HepG2 (cell line): ENCODE results near the gene UBE2J1. TPM values are rescaled to one million over a fixed set of nuclear protein-coding genes. Genes with fewer than 3 reads are reported as not detected.

Source experiments
- ATAC-seq: fragments of 200-7000 bp; cut with Tn5 transposase; 3 replicates; pipeline ENCODE4 v1.9.1; 2020; ENCODE audit warnings: mild to moderate bottlenecking, moderate library complexity
- BruUV-seq: library from RNA; stranded (reverse); fragments of 400-500 nt; replicated peaks from 2 replicates; lab custom pipeline; 2021; lab: Mats Ljungman, UMichigan
- CTCF ChIA-PET: fragments of 300-600 bp; formaldehyde crosslinking; extraction: SDS; loops from one replicate; lab custom pipeline; 2021; ENCODE audit warnings: low total read pairs, inconsistent platforms, low intra/inter-chr PET ratio; lab: Yijun Ruan, JAX
- POLR2A ChIA-PET: fragments of 350-600 bp; sonication (Branson Sonifier 250); formaldehyde crosslinking; loops from one replicate; lab custom pipeline; 2020; ENCODE audit warnings: antibody characterized with exemption, inconsistent platforms; lab: Yijun Ruan, JAX
- DNase-seq: peaks from one replicate; pipeline ENCODE4 v3.0.0-alpha.2; 2015; ENCODE audit warnings: low spot score
- FAIRE-seq: peaks from 3 replicates; lab custom pipeline; 2011; peaks lifted over from hg19 to GRCh38; lab: Jason Lieb, UNC
- H2AFZ ChIP-seq: one replicate; pipeline ENCODE4 v1.6.1; 2011; ENCODE audit warnings: low read length, inconsistent platforms
- H3K27ac ChIP-seq: fragments of 300-600 bp; 3 replicates; pipeline ENCODE4 v1.8.0; 2011; ENCODE audit warnings: mixed run types, mild to moderate bottlenecking, mixed read lengths, low read length, inconsistent platforms; ENCODE audit not compliant: insufficient read depth; ENCODE audit errors: extremely low read length
- H3K27me3 ChIP-seq, 2 experiments: fragments of 200-600 bp in 1 of 2; 2 replicates in 1 of 2; 3 replicates in 1 of 2; pipeline versions ENCODE4 v1.6.0 to v1.8.0; 2011; ENCODE audit warnings: low read length in 2 of 2, mild to moderate bottlenecking in 2 of 2, moderate library complexity in 2 of 2, inconsistent platforms in 1 of 2; ENCODE audit not compliant: insufficient read depth in 2 of 2, control insufficient read depth in 1 of 2
- H3K36me3 ChIP-seq, 2 experiments: fragments of 200-600 bp in 1 of 2; replicated peaks in 1 of 2; 2 replicates in 1 of 2; 3 replicates in 1 of 2; pipeline versions ENCODE4 v1.5.1 to v1.8.0; 2011; ENCODE audit warnings: low read length in 2 of 2, inconsistent platforms in 1 of 2; ENCODE audit not compliant: insufficient read depth in 2 of 2, control insufficient read depth in 1 of 2
- H3K4me1 ChIP-seq: 2 replicates; pipeline ENCODE4 v1.5.1; 2012; ENCODE audit warnings: low read length, inconsistent platforms; ENCODE audit not compliant: insufficient read depth
- H3K4me2 ChIP-seq: 2 replicates; pipeline ENCODE4 v1.6.0; 2011; ENCODE audit warnings: low read depth, low read length, inconsistent platforms
- H3K4me3 ChIP-seq, 3 experiments: fragments of 200-600 bp in 1 of 3; sonication (generic), shearing (Covaris generic) in 1 of 3; replicated peaks in 1 of 3; 2 replicates each; pipeline ENCODE4 v1.5.1; 2011 to 2016; ENCODE audit warnings: low read length in 3 of 3, inconsistent platforms in 2 of 3, low read depth in 2 of 3, mild to moderate bottlenecking in 2 of 3, control low read depth in 1 of 3, mixed read lengths in 1 of 3; ENCODE audit not compliant: insufficient read depth in 1 of 3
- H3K79me2 ChIP-seq: one replicate; pipeline ENCODE4 v1.6.1; 2011; ENCODE audit warnings: low read length, inconsistent platforms; ENCODE audit not compliant: insufficient read depth
- H3K9ac ChIP-seq: 2 replicates; pipeline ENCODE4 v1.6.0; 2011; ENCODE audit warnings: mild to moderate bottlenecking, low read depth, low read length, inconsistent platforms; ENCODE audit not compliant: insufficient read depth
- H3K9me3 ChIP-seq: 2 replicates; pipeline ENCODE4 v1.5.1; 2012; ENCODE audit warnings: mild to moderate bottlenecking, low read length
- H4K20me1 ChIP-seq: 2 replicates; pipeline ENCODE4 v1.6.0; 2011; ENCODE audit warnings: inconsistent platforms, mild to moderate bottlenecking, low read length, moderate library complexity; ENCODE audit not compliant: insufficient read depth
- EHMT2 ChIP-seq: fragments of 200-600 bp; sonication (generic); IDR thresholded peaks from 2 replicates; pipeline ENCODE4 v1.7.0; 2017; ENCODE audit warnings: antibody characterized with exemption, low read depth, low read length, borderline replicate concordance
- HNRNPL ChIP-seq: fragments of 200-400 bp; formaldehyde crosslinking; IDR thresholded peaks from 2 replicates; pipeline ENCODE4 v1.6.1; 2017; ENCODE audit warnings: mild to moderate bottlenecking, low read depth, low read length
- JUN ChIP-seq: sonication (generic); formaldehyde crosslinking; IDR thresholded peaks from 2 replicates; pipeline ENCODE4 v1.4.0; 2020; ENCODE audit warnings: mild to moderate bottlenecking, missing genetic modification reagents
- TAF1 ChIP-seq: sonication (generic); formaldehyde crosslinking; IDR thresholded peaks from 2 replicates; pipeline ENCODE4 v1.4.0; 2020; ENCODE audit warnings: missing genetic modification reagents
- ZIK1 ChIP-seq: sonication (generic); formaldehyde crosslinking; IDR thresholded peaks from 2 replicates; pipeline ENCODE4 v1.5.0; 2020; ENCODE audit warnings: mild to moderate bottlenecking, low read depth, missing genetic modification reagents, borderline replicate concordance
- ZNF850 ChIP-seq: sonication (generic); formaldehyde crosslinking; conservative IDR thresholded peaks from 2 replicates; pipeline ENCODE4 v1.9.0; 2021; ENCODE audit warnings: mild to moderate bottlenecking, missing genetic modification reagents
- WGBS: methylation state at CpG from one replicate; pipeline ENCODE4 v1.1.6; 2017; ENCODE audit warnings: low lambda C conversion rate; 5-methylcytosine and 5-hydroxymethylcytosine counted together
- in situ Hi-C: cut with HindIII; loops from 2 replicates; pipeline ENCODE4 v1.10.0; 2017; ENCODE audit warnings: low pct_unique_long_range_greater_than_20kb; ENCODE audit not compliant: extremely low pct_ligation_motif_present
- intact Hi-C: fragments of 100-400 bp; cut with micrococcal nuclease; formaldehyde crosslinking; loops from one replicate; pipeline ENCODE4 v1.10.0; 2022; ENCODE audit not compliant: unreplicated experiment
- polyA plus RNA-seq, 8 experiments: library from polyadenylated mRNA; depleted of rRNA in 3 of 8; stranded (reverse) in 7 of 8; unstranded in 1 of 8; fragments of >200 nt; fragmentation: Illumina TruSeq in 4 of 8; extraction: Trizol in 4 of 8; gene quantifications; 2 replicates each; pipeline versions ENCODE4 v1.2.1 to v1.2.3, GENCODE V29; 2011 to 2016; ENCODE audit warnings: low read depth in 4 of 8, missing spikeins in 1 of 8, mixed read lengths in 1 of 8; ENCODE audit not compliant: insufficient read depth in 1 of 8
- total RNA-seq, 5 experiments: library from RNA; depleted of rRNA; stranded (reverse); fragments of >200 nt; fragmentation: Illumina TruSeq; extraction: Trizol; gene quantifications; 2 replicates each; pipeline ENCODE4 v1.2.3, GENCODE V29; 2016; ENCODE audit warnings: low read depth in 1 of 5
- TF ChIP-seq, protein P1 (sequence below): sonication (generic); formaldehyde crosslinking; IDR thresholded peaks from 2 replicates; pipeline ENCODE4 v1.8.1; 2023; ENCODE audit warnings: missing genetic modification reagents, mild to moderate bottlenecking, borderline replicate concordance
- TF ChIP-seq, protein P2 (sequence below): sonication (generic); formaldehyde crosslinking; IDR thresholded peaks from 2 replicates; pipeline ENCODE4 v1.4.0; 2020; ENCODE audit warnings: missing genetic modification reagents
- TF ChIP-seq, protein P3 (sequence below): sonication (generic); formaldehyde crosslinking; IDR thresholded peaks from 2 replicates; pipeline ENCODE4 v1.5.1; 2020; ENCODE audit warnings: missing genetic modification reagents, mild to moderate bottlenecking, borderline replicate concordance
- TF ChIP-seq, protein P4 (sequence below): sonication (generic); formaldehyde crosslinking; IDR thresholded peaks from 2 replicates; pipeline ENCODE4 v1.4.0; 2020; ENCODE audit warnings: missing genetic modification reagents, mild to moderate bottlenecking, borderline replicate concordance
- TF ChIP-seq, protein P5 (sequence below): sonication (generic); formaldehyde crosslinking; conservative IDR thresholded peaks from 2 replicates; pipeline ENCODE4 v1.4.0; 2020; ENCODE audit warnings: mild to moderate bottlenecking, missing genetic modification reagents, moderate library complexity

The UBE2J1 gene
- total and polyA plus RNA-seq, 2 of the 13 experiments (the other 11 are each of a cell fraction or from before 2014, with no cell fraction given) = 19.3 to 24.6 TPM

- Histone ChIP-seq H3K36me3 (no peaks in the 10 kb centered on the region), H3K79me2 (no peaks in the 10 kb centered on the region), H3K4me1 (no peaks in the 10 kb centered on the region), H3K27me3 (peaks cover 3 to 27% of the 10 kb centered on the region in 2 experiments; a peak in 4 of 5 replicates), H3K4me2 (no peak overlapping the region), H3K9ac (no peak overlapping the region), H3K27ac (no peak overlapping the region), H2AFZ (no peak overlapping the region), H3K9me3 (no peaks in the 10 kb centered on the region), H3K4me3 (no peak overlapping the region), H4K20me1 (no peaks in the 10 kb centered on the region)
- intact Hi-C loops = no loop called here
- ChIA-PET CTCF (no interaction called here), POLR2A (no interaction called here)
- in situ Hi-C loops = no loop called here
- no peak for ATAC-seq
- DNase-seq = no peak
- 14% methylated on average over 6 of the region's 6 CpGs for WGBS
- BruUV-seq = no TSS peak
- FAIRE-seq = no peak
- TF ChIP-seq, protein P1, sequence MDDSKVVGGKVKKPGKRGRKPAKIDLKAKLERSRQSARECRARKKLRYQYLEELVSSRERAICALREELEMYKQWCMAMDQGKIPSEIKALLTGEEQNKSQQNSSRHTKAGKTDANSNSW (CRISPR knock-in tag) = no peak
- TF ChIP-seq, protein P2, sequence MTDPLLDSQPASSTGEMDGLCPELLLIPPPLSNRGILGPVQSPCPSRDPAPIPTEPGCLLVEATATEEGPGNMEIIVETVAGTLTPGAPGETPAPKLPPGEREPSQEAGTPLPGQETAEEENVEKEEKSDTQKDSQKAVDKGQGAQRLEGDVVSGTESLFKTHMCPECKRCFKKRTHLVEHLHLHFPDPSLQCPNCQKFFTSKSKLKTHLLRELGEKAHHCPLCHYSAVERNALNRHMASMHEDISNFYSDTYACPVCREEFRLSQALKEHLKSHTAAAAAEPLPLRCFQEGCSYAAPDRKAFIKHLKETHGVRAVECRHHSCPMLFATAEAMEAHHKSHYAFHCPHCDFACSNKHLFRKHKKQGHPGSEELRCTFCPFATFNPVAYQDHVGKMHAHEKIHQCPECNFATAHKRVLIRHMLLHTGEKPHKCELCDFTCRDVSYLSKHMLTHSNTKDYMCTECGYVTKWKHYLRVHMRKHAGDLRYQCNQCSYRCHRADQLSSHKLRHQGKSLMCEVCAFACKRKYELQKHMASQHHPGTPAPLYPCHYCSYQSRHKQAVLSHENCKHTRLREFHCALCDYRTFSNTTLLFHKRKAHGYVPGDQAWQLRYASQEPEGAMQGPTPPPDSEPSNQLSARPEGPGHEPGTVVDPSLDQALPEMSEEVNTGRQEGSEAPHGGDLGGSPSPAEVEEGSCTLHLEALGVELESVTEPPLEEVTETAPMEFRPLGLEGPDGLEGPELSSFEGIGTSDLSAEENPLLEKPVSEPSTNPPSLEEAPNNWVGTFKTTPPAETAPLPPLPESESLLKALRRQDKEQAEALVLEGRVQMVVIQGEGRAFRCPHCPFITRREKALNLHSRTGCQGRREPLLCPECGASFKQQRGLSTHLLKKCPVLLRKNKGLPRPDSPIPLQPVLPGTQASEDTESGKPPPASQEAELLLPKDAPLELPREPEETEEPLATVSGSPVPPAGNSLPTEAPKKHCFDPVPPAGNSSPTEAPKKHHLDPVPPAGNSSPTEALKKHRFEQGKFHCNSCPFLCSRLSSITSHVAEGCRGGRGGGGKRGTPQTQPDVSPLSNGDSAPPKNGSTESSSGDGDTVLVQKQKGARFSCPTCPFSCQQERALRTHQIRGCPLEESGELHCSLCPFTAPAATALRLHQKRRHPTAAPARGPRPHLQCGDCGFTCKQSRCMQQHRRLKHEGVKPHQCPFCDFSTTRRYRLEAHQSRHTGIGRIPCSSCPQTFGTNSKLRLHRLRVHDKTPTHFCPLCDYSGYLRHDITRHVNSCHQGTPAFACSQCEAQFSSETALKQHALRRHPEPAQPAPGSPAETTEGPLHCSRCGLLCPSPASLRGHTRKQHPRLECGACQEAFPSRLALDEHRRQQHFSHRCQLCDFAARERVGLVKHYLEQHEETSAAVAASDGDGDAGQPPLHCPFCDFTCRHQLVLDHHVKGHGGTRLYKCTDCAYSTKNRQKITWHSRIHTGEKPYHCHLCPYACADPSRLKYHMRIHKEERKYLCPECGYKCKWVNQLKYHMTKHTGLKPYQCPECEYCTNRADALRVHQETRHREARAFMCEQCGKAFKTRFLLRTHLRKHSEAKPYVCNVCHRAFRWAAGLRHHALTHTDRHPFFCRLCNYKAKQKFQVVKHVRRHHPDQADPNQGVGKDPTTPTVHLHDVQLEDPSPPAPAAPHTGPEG (CRISPR knock-in tag) = no peak
- TF ChIP-seq TAF1 (CRISPR knock-in tag) (no peak), ZIK1 (no peak), ZNF850 (CRISPR knock-in tag) (no peak), HNRNPL (no peak), JUN (no peak), EHMT2 (no peak)
- TF ChIP-seq, protein P3, sequence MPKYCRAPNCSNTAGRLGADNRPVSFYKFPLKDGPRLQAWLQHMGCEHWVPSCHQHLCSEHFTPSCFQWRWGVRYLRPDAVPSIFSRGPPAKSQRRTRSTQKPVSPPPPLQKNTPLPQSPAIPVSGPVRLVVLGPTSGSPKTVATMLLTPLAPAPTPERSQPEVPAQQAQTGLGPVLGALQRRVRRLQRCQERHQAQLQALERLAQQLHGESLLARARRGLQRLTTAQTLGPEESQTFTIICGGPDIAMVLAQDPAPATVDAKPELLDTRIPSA (CRISPR knock-in tag) = no peak
- TF ChIP-seq, protein P4, sequence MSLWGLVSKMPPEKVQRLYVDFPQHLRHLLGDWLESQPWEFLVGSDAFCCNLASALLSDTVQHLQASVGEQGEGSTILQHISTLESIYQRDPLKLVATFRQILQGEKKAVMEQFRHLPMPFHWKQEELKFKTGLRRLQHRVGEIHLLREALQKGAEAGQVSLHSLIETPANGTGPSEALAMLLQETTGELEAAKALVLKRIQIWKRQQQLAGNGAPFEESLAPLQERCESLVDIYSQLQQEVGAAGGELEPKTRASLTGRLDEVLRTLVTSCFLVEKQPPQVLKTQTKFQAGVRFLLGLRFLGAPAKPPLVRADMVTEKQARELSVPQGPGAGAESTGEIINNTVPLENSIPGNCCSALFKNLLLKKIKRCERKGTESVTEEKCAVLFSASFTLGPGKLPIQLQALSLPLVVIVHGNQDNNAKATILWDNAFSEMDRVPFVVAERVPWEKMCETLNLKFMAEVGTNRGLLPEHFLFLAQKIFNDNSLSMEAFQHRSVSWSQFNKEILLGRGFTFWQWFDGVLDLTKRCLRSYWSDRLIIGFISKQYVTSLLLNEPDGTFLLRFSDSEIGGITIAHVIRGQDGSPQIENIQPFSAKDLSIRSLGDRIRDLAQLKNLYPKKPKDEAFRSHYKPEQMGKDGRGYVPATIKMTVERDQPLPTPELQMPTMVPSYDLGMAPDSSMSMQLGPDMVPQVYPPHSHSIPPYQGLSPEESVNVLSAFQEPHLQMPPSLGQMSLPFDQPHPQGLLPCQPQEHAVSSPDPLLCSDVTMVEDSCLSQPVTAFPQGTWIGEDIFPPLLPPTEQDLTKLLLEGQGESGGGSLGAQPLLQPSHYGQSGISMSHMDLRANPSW (CRISPR knock-in tag) = no peak
- TF ChIP-seq, protein P5, sequence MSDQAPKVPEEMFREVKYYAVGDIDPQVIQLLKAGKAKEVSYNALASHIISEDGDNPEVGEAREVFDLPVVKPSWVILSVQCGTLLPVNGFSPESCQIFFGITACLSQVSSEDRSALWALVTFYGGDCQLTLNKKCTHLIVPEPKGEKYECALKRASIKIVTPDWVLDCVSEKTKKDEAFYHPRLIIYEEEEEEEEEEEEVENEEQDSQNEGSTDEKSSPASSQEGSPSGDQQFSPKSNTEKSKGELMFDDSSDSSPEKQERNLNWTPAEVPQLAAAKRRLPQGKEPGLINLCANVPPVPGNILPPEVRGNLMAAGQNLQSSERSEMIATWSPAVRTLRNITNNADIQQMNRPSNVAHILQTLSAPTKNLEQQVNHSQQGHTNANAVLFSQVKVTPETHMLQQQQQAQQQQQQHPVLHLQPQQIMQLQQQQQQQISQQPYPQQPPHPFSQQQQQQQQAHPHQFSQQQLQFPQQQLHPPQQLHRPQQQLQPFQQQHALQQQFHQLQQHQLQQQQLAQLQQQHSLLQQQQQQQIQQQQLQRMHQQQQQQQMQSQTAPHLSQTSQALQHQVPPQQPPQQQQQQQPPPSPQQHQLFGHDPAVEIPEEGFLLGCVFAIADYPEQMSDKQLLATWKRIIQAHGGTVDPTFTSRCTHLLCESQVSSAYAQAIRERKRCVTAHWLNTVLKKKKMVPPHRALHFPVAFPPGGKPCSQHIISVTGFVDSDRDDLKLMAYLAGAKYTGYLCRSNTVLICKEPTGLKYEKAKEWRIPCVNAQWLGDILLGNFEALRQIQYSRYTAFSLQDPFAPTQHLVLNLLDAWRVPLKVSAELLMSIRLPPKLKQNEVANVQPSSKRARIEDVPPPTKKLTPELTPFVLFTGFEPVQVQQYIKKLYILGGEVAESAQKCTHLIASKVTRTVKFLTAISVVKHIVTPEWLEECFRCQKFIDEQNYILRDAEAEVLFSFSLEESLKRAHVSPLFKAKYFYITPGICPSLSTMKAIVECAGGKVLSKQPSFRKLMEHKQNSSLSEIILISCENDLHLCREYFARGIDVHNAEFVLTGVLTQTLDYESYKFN (CRISPR knock-in tag) = no peak
Measured at GRCh38 chr6:89286516-89286915, 66.0 kb downstream of the UBE2J1 start.
